WTC11 (cell line): ENCODE results near the gene RGS21. TPM values are rescaled to one million over a fixed set of nuclear protein-coding genes. Genes with fewer than 3 reads are reported as not detected.
"Not testable (repeated sequence)": the region's sequence is repeated elsewhere in the genome, so short reads cannot be mapped to it uniquely, and the experiment has no call there.

Experiments used
- ATAC-seq: fragments of 200-7000 bp; cut with Tn5 transposase; 2 replicates; pipeline ENCODE4 v1.10.0; 2021; ENCODE audit warnings: mild to moderate bottlenecking, moderate library complexity
- CTCF ChIA-PET: fragments of 300-600 bp; sonication (Branson Sonifier 250); formaldehyde crosslinking; loops from one replicate; lab custom pipeline; 2021; ENCODE audit warnings: antibody characterized with exemption; lab: Charles Lee
- POLR2A ChIA-PET: fragments of 350-600 bp; sonication (Branson Sonifier 250); formaldehyde crosslinking; loops from one replicate; lab custom pipeline; 2021; ENCODE audit warnings: antibody characterized with exemption; lab: Charles Lee
- DNase-seq: peaks from one replicate; pipeline ENCODE4 v3.0.0; 2021; ENCODE audit warnings: low spot score
- H3K27ac Mint-ChIP-seq: 2 replicates; pipeline ENCODE4 v1.8.0; 2021; ENCODE audit warnings: mixed read lengths
- H3K27me3 Mint-ChIP-seq: 2 replicates; pipeline ENCODE4 v1.8.0; 2021; ENCODE audit warnings: low read depth, mild to moderate bottlenecking, moderate library complexity, mixed read lengths
- H3K36me3 Mint-ChIP-seq: 2 replicates; pipeline ENCODE4 v1.8.0; 2021; ENCODE audit warnings: mixed read lengths
- H3K4me1 Mint-ChIP-seq: 2 replicates; pipeline ENCODE4 v1.8.0; 2022; ENCODE audit warnings: mixed read lengths
- H3K4me3 Mint-ChIP-seq: 2 replicates; pipeline ENCODE4 v1.8.0; 2021; ENCODE audit warnings: mild to moderate bottlenecking, moderate library complexity, mixed read lengths
- H3K9me3 Mint-ChIP-seq: 2 replicates; pipeline ENCODE4 v1.8.0; 2021; ENCODE audit warnings: mixed read lengths
- AFF4 ChIP-seq: sonication (generic); formaldehyde crosslinking; IDR thresholded peaks from 2 replicates; pipeline ENCODE4 v1.8.1; 2023; ENCODE audit warnings: mild to moderate bottlenecking, missing genetic modification reagents, borderline replicate concordance
- ATF1 ChIP-seq: sonication (generic); formaldehyde crosslinking; IDR thresholded peaks from 2 replicates; pipeline ENCODE4 v1.8.1; 2023; ENCODE audit warnings: mild to moderate bottlenecking, moderate library complexity, missing genetic modification reagents
- ATF3 ChIP-seq: sonication (generic); formaldehyde crosslinking; conservative IDR thresholded peaks from 2 replicates; pipeline ENCODE4 v1.8.1; 2022; ENCODE audit warnings: mild to moderate bottlenecking, missing genetic modification reagents
- CREB1 ChIP-seq: sonication (generic); formaldehyde crosslinking; IDR thresholded peaks from 2 replicates; pipeline ENCODE4 v1.8.0; 2023; ENCODE audit warnings: mild to moderate bottlenecking, missing genetic modification reagents
- EMX1 ChIP-seq: fragments of 250-450 bp; sonication (Bioruptor Pico); IDR thresholded peaks from 2 replicates; pipeline ENCODE4 v1.8.0; 2021; ENCODE audit warnings: mild to moderate bottlenecking
- ERG ChIP-seq: fragments of 250-450 bp; sonication (Bioruptor Pico); IDR thresholded peaks from 2 replicates; pipeline ENCODE4 v1.8.0; 2021; ENCODE audit warnings: mild to moderate bottlenecking
- FOXP1 ChIP-seq: sonication (generic); formaldehyde crosslinking; IDR thresholded peaks from 2 replicates; pipeline ENCODE4 v1.8.0; 2022; ENCODE audit warnings: missing genetic modification reagents, mild to moderate bottlenecking, moderate library complexity, borderline replicate concordance
- GTF2I ChIP-seq: fragments of 250-450 bp; sonication (Bioruptor Pico); conservative IDR thresholded peaks from 2 replicates; pipeline ENCODE4 v1.4.0; 2021; ENCODE audit warnings: mild to moderate bottlenecking
- IRF2 ChIP-seq: sonication (generic); formaldehyde crosslinking; IDR thresholded peaks from 2 replicates; pipeline ENCODE4 v1.8.0; 2022; ENCODE audit warnings: low read depth, missing genetic modification reagents, borderline replicate concordance
- JAZF1 ChIP-seq: fragments of 250-450 bp; sonication (Bioruptor Pico); IDR thresholded peaks from 2 replicates; pipeline ENCODE4 v1.9.0; 2021; ENCODE audit warnings: moderate library complexity, mild to moderate bottlenecking, inconsistent platforms
- KAT7 ChIP-seq: sonication (generic); formaldehyde crosslinking; IDR thresholded peaks from 2 replicates; pipeline ENCODE4 v1.8.1; 2023; ENCODE audit warnings: missing genetic modification reagents, mild to moderate bottlenecking, borderline replicate concordance
- MLX ChIP-seq: sonication (generic); formaldehyde crosslinking; IDR thresholded peaks from 2 replicates; pipeline ENCODE4 v1.8.1; 2023; ENCODE audit warnings: mild to moderate bottlenecking, missing genetic modification reagents, moderate library complexity
- RELA ChIP-seq: sonication (generic); formaldehyde crosslinking; IDR thresholded peaks from 2 replicates; pipeline ENCODE4 v1.8.1; 2022; ENCODE audit warnings: missing genetic modification reagents, mild to moderate bottlenecking, borderline replicate concordance
- RORB ChIP-seq: fragments of 250-450 bp; sonication (Bioruptor Pico); IDR thresholded peaks from 2 replicates; pipeline ENCODE4 v1.9.0; 2021; ENCODE audit warnings: mild to moderate bottlenecking
- USF2 ChIP-seq: sonication (generic); formaldehyde crosslinking; IDR thresholded peaks from 2 replicates; pipeline ENCODE4 v1.8.1; 2023; ENCODE audit warnings: mild to moderate bottlenecking, missing genetic modification reagents, moderate library complexity
- ZNF219 ChIP-seq: sonication (generic); formaldehyde crosslinking; IDR thresholded peaks from 2 replicates; pipeline ENCODE4 v1.8.0; 2023; ENCODE audit warnings: missing genetic modification reagents, mild to moderate bottlenecking, borderline replicate concordance
- ZNF512 ChIP-seq: sonication (generic); formaldehyde crosslinking; IDR thresholded peaks from 2 replicates; pipeline ENCODE4 v1.8.1; 2022; ENCODE audit warnings: missing genetic modification reagents, borderline replicate concordance
- ZNF671 ChIP-seq: fragments of 250-450 bp; sonication (Bioruptor Pico); IDR thresholded peaks from 2 replicates; pipeline ENCODE4 v1.8.0; 2021; ENCODE audit warnings: mild to moderate bottlenecking
- total RNA-seq: library from RNA; stranded (reverse); gene quantifications from 3 replicates; pipeline ENCODE4 v1.2.3, GENCODE V29; 2021

RGS21 gene
- total RNA-seq, 1 experiment from 2014 or later = not detected

- Mint-ChIP-seq H3K4me1 (no peaks in the 10 kb centered on the region), H3K36me3 (peaks cover 8% of the 10 kb centered on the region), H3K9me3 (peaks cover 14% of the 10 kb centered on the region), H3K27ac (no peak overlapping the region), H3K27me3 (no peaks in the 10 kb centered on the region), H3K4me3 (no peak overlapping the region)
- ATAC-seq (no peak), DNase-seq (no peak)
- CTCF ChIA-PET = no interaction called here
- POLR2A ChIA-PET = no interaction called here
- TF ChIP-seq AFF4 (CRISPR knock-in tag) (no peak), FOXP1 (CRISPR knock-in tag) (no peak), USF2 (CRISPR knock-in tag) (no peak)
Observed at GRCh38 chr1:192303029-192303428, 13.8 kb upstream of the RGS21 start.

GRCh38 chr1:192308314-192308713 lies 8.5 kb upstream of the RGS21 start:
- H3K4me1 Mint-ChIP-seq, ATAC-seq, POLR2A ChIA-PET, CTCF ChIA-PET, H3K27ac Mint-ChIP-seq, H3K27me3 Mint-ChIP-seq, H3K4me3 Mint-ChIP-seq, DNase-seq: not testable (repeated sequence)
- Mint-ChIP-seq H3K9me3 (peaks cover 26% of the 10 kb centered on the region), H3K36me3 (peaks cover 20% of the 10 kb centered on the region)

GRCh38 chr1:192311281-192311680 lies 5.5 kb upstream of the RGS21 start:
- DNase-seq (no peak), ATAC-seq (no peak)
- Mint-ChIP-seq H3K27ac (no peak overlapping the region), H3K9me3 (peaks cover 26% of the 10 kb centered on the region), H3K27me3 (no peaks in the 10 kb centered on the region), H3K4me1 (peaks cover 2% of the 10 kb centered on the region), H3K36me3 (peaks cover 20% of the 10 kb centered on the region), H3K4me3 (no peak overlapping the region)
- POLR2A ChIA-PET = no interaction called here
- CTCF ChIA-PET = no interaction called here
- TF ChIP-seq USF2 (CRISPR knock-in tag) = no peak
- no peak for TF ChIP-seq RORB (CRISPR knock-in tag)

GRCh38 chr1:192327997-192328396 lies 11.2 kb downstream of the RGS21 start:
- TF ChIP-seq ATF1 (CRISPR knock-in tag) (no peak), KAT7 (CRISPR knock-in tag) (no peak), EMX1 (CRISPR knock-in tag) (no peak), USF2 (CRISPR knock-in tag) (no peak), MLX (CRISPR knock-in tag) (no peak), GTF2I (CRISPR knock-in tag) (no peak), ERG (no peak), ZNF219 (CRISPR knock-in tag) (no peak), ZNF512 (CRISPR knock-in tag) (no peak), IRF2 (CRISPR knock-in tag) (no peak), ATF3 (no peak), RELA (CRISPR knock-in tag) (no peak), CREB1 (CRISPR knock-in tag) (no peak), JAZF1 (CRISPR knock-in tag) (no peak), ZNF671 (CRISPR knock-in tag) (no peak)
- TF ChIP-seq, all 79 proteins: peak for 0
- POLR2A ChIA-PET = no interaction called here
- no peak for ATAC-seq
- H3K27me3 Mint-ChIP-seq = no peaks in the 10 kb centered on the region
- DNase-seq = no peak
- no peaks in the 10 kb centered on the region for H3K36me3 Mint-ChIP-seq
- no peak overlapping the region for H3K4me3 Mint-ChIP-seq
- peaks cover 3% of the 10 kb centered on the region; the same call in 1 of the 2 replicates for H3K4me1 Mint-ChIP-seq
- CTCF ChIA-PET = no interaction called here
- H3K9me3 Mint-ChIP-seq = no peaks in the 10 kb centered on the region
- no peak overlapping the region for H3K27ac Mint-ChIP-seq
